HG03108 (cell line): ENCODE data around the gene RASL11A.
"Not testable (repeated sequence)": the region's sequence is repeated elsewhere in the genome, so short reads cannot be mapped to it uniquely, and the experiment has no call there.

Experiments
- ATAC-seq: cut with Tn5 transposase; IDR thresholded peaks from one replicate; pipeline ENCODE4 v1.9.1; 2021; ENCODE audit warnings: moderate library complexity; ENCODE audit not compliant: unreplicated experiment

Gene RASL11A

GRCh38 chr13:27270594-27271520 lies at the start of gene RASL11A:
Gene RASL11A, plus strand, starts transcription at chr13:27270830. Its CDS starts 115 bp downstream, at chr13:27270945.
- peak; percentile 90 for ATAC-seq

GRCh38 chr13:27222100-27222499 lies 48.5 kb upstream of the RASL11A start:
- ATAC-seq: not testable (repeated sequence)

GRCh38 chr13:27226991-27227390 lies 43.6 kb upstream of the RASL11A start:
- ATAC-seq: no peak

GRCh38 chr13:27228131-27228530 lies 42.5 kb upstream of the RASL11A start:
- no peak for ATAC-seq

GRCh38 chr13:27229642-27230041 lies 41.0 kb upstream of the RASL11A start:
- no peak for ATAC-seq

GRCh38 chr13:27233964-27234363 lies 36.7 kb upstream of the RASL11A start:
- ATAC-seq: no peak

- no peak for ATAC-seq
Observed at GRCh38 chr13:27236478-27236877, 34.2 kb upstream of the RASL11A start.

- ATAC-seq: no peak
Observed at GRCh38 chr13:27242702-27243101, 27.9 kb upstream of the RASL11A start.

- ATAC-seq: no peak
Observed at GRCh38 chr13:27245610-27246009, 25.0 kb upstream of the RASL11A start.

GRCh38 chr13:27250833-27251165 lies 19.8 kb upstream of the RASL11A start:
- peak; percentile 12 for ATAC-seq

GRCh38 chr13:27251166-27252091 lies 19.2 kb upstream of the RASL11A start, which contains the start of gene RPL21:
Gene RPL21, plus strand, starts transcription at chr13:27251558. Its CDS starts 2,219 bp downstream, at chr13:27253777.
- ATAC-seq: peak; percentile 91

- ATAC-seq: no peak
Observed at GRCh38 chr13:27252467-27252866, 18.2 kb upstream of the RASL11A start.

GRCh38 chr13:27257233-27257568 lies 13.4 kb upstream of the RASL11A start:
- no peak for ATAC-seq

- ATAC-seq: no peak
Observed at GRCh38 chr13:27257648-27258253, 12.9 kb upstream of the RASL11A start.

- ATAC-seq: no peak
Observed at GRCh38 chr13:27258637-27259386, 11.8 kb upstream of the RASL11A start.

GRCh38 chr13:27259831-27260230 lies 10.8 kb upstream of the RASL11A start:
- ATAC-seq: no peak

GRCh38 chr13:27261396-27261795 lies 9.2 kb upstream of the RASL11A start:
- no peak for ATAC-seq

GRCh38 chr13:27263438-27263837 lies 7.2 kb upstream of the RASL11A start:
- ATAC-seq: no peak

GRCh38 chr13:27264181-27264580 lies 6.4 kb upstream of the RASL11A start:
- no peak for ATAC-seq

- ATAC-seq: no peak
Observed at GRCh38 chr13:27264648-27265047, 6.0 kb upstream of the RASL11A start.

- ATAC-seq: no peak
Observed at GRCh38 chr13:27266917-27267316, 3.7 kb upstream of the RASL11A start.
